ENCODE results near the gene GABRP. TPM values are rescaled to one million over a fixed set of nuclear protein-coding genes. Genes with fewer than 3 reads are reported as not detected.

GABRP gene, protein sequence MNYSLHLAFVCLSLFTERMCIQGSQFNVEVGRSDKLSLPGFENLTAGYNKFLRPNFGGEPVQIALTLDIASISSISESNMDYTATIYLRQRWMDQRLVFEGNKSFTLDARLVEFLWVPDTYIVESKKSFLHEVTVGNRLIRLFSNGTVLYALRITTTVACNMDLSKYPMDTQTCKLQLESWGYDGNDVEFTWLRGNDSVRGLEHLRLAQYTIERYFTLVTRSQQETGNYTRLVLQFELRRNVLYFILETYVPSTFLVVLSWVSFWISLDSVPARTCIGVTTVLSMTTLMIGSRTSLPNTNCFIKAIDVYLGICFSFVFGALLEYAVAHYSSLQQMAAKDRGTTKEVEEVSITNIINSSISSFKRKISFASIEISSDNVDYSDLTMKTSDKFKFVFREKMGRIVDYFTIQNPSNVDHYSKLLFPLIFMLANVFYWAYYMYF
- under 1 TPM in 1 of 2 donors, not detected in 1; 0.27 TPM for total RNA-seq
- long read RNA-seq, partial matches to known transcripts: 0 of 1 reads
- long read RNA-seq, other reads (novel, unspliced or antisense): 1 of 1 reads

DNA sequence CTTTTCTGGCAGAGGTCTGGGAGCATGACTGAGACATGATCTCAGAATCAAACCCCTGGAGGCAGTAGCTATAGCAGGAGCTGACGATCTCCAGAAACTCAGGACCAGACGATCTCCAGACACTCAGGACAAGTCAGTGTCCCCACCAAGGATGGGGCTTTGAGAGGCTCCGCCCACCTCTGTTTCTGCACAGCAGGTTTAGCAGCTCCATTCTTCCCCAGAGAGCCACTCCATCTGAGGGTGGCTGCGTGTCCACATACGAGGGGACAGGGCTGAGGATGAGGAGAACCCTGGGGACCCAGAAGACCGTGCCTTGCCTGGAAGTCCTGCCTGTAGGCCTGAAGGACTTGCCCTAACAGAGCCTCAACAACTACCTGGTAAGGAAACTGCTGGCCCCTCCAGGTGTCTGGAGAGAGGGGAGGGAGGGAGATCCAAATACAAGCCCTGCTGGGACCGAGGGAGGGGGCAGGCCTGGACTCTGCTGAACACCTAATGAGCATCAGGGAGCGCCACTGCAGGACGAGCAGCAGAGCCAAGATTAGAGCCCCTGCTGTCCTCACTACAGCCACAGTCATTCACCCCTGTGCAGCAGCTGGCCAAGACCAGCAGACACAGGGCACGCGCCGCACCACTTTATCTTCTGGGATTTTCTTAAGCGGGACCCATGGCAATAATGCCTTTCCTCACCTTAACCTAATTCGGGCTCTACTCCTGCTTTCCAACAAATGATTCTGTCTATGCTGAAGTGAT is at the start of gene GABRP:
Gene GABRP (plus strand): TSS at position 228 of the 750 bp plus-strand sequence. CDS start 4,891 bp downstream, outside the sequence.
- no peak for ATAC-seq
- no peak for DNase-seq
- intact Hi-C loops (cut with DNase I, micrococcal nuclease): no loop called here

DNA sequence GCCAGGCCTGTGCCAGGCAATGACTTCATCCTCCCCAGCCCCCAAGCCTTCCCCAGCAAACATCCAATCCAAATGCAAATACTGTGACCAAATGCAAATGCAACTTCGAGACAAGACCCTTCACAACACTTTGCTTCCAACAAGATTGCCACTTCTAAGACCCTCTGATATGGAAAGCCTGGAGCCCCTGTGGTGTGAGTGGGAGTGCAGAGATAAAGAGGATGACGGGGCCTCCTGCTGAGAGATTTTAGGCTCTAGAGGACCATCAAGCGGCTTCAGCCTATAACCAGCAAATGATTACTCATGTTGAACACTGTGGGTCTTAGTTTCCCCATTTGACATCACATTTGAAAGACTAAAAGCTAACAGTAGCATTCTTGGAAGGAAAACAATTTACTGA is 46.6 kb upstream of the GABRP start:
- ATAC-seq (no peak), DNase-seq (no peak)
- intact Hi-C loops (cut with DNase I, micrococcal nuclease): no loop called here

DNA sequence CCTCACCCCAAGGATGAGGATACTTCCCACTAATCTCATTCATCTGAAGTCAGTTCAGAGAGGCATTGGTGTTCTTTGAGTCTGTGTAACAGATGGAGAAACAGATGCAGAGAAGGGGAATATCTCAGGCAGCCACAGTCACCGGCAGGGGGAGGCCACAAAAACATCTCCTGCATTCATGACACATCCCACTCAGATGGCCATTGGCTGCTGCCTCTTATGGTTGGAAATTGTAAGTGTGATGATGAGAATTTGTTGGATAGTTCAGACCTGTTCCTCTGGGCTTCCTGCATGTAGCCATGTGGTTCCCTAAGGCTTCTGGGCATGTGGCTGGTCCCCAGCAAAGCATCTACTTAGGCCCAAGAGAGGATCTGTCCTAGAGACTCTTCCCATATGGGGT is 45.9 kb upstream of the GABRP start:
- ATAC-seq (no peak), DNase-seq (no peak)
- intact Hi-C loops (cut with DNase I, micrococcal nuclease): no loop called here

DNA sequence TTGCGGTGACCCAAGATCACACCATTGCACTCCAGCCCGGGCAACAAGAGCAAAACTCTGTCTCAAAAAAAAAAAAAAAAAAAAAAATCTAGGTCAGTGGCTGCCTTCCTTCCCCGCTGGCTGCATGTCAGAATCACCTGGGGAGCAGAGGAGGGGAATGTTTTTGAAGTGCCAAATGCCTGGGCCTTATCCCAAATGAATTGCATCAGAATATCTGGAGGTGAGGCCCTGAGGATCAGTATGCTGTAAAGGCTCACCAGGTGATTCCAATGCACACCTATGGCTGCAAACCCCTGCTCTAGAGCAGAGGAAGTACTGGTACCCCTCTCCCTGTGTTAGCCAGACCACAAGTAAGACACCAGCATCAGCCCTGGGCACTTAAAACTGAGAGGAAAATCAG is 44.7 kb upstream of the GABRP start:
- ATAC-seq (no peak), DNase-seq (no peak)
- intact Hi-C loops (cut with DNase I, micrococcal nuclease): no loop called here

DNA sequence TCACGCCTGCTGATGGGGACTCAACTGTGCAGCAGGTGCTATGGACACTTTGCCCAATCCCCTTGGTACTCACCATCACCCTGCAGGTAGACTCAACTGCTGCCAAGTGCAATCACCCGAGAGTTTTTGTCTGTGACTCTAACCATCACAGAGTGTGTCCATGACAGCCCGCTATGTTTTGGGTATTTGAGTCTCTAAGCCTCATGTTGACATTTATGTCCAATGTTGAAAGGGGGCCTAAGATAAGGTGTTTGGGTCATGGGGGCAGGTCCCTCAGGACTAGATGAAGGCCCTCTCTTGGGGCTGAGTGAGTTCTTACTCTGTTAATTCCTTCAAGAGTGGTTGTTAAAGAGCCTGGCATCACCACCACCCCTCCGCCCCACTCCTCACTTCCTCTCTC is 44.1 kb upstream of the GABRP start:
- intact Hi-C loops (cut with DNase I, micrococcal nuclease): no loop called here
- DNase-seq: no peak

DNA sequence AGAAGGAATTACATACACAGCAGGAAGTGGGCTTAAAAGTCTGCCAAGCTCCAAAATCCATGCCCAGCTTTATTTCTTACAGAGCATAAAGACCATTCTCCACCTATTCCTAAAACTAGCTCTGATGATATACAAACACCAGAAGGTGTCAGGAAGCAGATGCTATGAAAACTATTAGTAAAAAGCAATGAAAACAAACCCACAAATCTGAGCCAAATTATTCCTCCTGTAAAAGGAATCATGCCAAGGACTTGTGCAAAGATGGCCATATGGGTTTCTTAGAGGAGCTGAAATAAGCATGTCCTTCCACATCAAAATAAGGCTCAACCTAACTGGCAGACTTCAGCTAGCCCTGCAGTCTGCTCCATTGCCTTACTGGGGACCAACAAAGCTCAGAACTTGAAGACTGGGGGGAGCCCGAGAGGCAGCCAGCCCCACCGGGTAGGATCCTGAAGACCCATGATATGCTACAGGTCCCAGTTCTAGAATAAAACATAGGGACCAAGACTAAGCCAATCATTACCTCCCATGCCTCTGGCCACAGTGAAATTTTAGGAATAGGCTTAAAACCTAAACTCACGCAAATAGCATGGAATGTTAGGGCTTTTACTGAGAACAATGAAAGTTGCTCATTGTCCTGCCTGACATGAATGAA is 42.8 kb upstream of the GABRP start:
- intact Hi-C loops (cut with DNase I, micrococcal nuclease): loop anchor here in 1 of 2 donors (5.0 kb wide), 2 partner anchors 52 to 597 kb away; no protein-coding TSS in a partner anchor
- DNase-seq (no peak), ATAC-seq (no peak)

More for the DNA sequence above, 44.1 kb upstream of the GABRP start:
- ATAC-seq: no peak

DNA sequence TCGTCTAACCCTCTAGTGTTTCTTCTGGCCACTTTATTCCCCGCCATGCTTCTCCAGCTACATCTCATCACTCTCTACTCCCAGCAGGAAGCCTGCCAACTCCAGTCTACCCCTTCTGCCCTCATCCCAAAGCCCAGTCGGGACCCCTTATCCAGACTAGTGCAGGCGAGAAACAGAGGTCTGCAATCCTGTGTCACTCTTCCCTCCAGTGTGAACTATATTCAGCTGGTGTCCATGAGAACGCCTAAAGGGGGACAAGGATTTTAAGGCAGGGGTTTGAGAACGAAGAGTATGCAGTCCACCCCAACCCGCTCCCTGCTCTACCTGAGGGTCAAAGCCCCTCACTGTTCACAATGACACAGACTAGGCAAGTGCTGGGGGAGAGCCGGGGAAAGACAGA is 41.7 kb upstream of the GABRP start:
- ATAC-seq: no peak
- intact Hi-C loops (cut with DNase I, micrococcal nuclease): loop anchor here in 1 of 2 donors (5.0 kb wide), 2 partner anchors 50 to 596 kb away; no protein-coding TSS in a partner anchor
- no peak for DNase-seq

DNA sequence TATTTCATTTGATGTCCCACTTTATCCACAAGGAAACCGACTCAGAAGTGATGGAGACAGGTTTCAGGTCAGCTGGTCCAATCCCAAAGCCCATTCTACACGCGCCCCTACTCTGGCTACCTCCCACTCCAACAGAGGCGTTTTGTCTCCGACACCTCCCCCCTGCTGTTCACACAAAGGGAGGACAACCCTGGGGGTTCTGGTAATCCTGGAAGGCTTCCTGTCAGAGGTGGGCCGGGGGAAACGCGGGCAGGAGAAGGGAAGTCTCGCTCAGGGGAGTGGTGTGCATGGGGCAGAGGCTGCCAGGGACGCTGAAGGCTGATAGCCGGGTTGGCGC is 39.7 kb upstream of the GABRP start:
- ATAC-seq: no peak
- intact Hi-C loops (cut with DNase I, micrococcal nuclease): loop anchor here in 1 of 2 donors (5.0 kb wide), 2 partner anchors 48 to 593 kb away; no protein-coding TSS in a partner anchor
- no peak for DNase-seq

DNA sequence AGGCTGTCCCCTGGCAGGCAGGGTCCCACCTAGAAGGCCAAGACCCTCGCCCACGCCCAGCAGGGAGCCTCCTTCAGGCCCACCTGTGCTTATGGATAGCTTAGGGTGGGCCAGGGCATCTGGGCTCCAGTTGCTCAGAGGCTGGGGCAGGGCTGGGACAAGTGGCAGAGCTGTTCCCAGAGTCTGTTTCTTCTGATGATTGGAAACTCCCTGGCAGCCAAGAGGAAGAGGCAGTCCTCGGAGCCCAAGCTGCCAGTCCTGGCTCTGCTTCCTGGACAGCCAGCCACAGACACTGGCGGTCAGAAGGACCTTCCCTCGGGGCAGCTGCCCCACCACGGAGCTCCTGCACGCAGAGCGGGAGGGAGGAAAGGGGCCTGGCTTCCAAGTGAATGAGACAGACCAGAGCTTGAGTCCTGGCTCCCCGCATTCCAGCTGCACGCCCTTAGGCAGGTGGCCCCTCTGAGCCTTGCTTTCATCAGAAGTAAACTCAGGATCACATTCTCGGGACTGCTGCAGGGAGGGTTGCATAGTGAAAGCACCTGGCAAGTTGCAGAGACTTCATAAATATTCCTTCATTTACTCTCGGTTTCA is 37.9 kb upstream of the GABRP start:
- DNase-seq: no peak
- peak; percentile 50 for ATAC-seq

DNA sequence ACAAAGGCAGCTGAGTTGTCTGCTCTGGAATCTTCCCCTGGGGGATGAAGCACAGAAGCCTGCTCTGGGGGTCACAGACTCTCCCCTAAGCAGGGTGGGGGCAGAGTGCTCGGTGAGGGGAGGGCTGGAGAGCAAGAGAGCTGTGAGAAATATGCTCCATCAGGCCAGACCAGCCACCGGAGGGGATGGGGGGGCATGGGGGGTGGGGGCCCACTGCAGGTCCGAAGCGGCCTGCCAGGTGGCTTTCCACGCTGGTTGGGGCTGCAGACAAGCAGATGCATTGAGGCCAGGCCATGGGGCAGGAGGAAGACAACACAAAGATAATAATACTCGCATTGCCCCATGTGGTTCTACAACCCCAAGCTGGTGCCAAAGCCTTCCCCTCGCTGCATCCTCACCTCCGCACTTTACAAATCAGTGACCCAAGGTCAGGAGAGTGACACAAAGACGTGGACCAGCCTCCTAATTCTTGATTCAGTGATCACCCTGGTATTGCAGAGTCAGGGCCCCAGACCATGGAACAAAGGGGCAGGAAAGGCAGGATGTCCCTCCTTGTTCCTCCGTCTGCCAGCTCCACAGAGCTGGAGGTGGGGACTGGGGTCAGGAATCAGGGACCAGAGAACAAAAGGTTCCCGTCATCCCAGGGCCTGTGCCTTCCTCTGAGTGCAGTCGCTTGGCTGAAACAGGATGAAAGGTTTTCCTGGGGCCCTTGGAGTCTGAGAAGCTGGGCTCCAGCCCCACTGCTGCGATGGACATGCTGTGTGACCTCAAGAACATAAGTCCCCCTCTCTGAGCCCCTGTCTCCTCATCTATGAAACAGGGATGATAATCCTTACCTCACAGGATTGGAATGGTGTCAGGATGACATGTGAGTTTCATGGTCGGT is 37.2 kb upstream of the GABRP start:
- DNase-seq: no peak
- ATAC-seq: no peak
- intact Hi-C loops (cut with DNase I, micrococcal nuclease): no loop called here

More for the DNA sequence above, 37.9 kb upstream of the GABRP start:
- intact Hi-C loops (cut with DNase I, micrococcal nuclease): no loop called here

DNA sequence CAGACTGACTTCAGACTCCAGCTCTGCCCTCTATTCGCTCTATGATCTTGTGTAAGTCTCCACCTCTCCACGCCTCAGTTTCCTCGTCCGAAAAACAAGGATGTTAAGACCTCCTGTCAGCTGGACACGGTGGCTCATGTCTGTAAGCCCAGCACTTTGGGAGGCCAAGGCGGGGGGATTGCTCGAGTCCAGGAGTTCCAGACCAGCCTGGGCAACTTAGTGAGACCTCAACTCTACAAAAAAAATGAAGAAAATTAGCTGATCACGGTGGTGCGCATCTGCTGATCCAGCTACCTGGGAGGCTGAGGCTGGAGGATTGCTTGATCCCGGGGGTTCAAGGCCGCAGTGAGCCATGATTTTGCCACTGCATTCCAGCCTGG is 36.6 kb upstream of the GABRP start:
- intact Hi-C loops (cut with DNase I, micrococcal nuclease): no loop called here
- ATAC-seq (no peak), DNase-seq (no peak)

DNA sequence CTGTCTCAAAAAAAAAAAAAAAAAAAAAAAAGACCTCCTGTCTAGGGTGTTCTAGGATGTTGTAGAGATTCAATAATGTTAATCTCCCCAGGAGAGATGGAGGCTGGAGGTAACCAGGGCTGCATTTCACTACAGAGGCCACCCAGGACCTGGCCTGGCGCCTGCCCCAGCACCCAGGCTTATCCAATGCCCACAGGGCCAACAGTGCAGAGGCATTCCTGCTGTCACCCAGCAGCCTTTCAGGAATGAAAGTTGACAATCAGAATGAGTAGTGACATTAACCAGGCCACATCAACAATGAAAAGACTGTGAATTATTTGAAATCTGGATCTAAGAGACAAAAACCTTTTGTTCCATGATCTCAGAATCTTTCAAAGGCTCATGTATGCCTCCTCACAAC is 36.2 kb upstream of the GABRP start:
- DNase-seq (no peak), ATAC-seq (no peak)
- intact Hi-C loops (cut with DNase I, micrococcal nuclease): no loop called here

DNA sequence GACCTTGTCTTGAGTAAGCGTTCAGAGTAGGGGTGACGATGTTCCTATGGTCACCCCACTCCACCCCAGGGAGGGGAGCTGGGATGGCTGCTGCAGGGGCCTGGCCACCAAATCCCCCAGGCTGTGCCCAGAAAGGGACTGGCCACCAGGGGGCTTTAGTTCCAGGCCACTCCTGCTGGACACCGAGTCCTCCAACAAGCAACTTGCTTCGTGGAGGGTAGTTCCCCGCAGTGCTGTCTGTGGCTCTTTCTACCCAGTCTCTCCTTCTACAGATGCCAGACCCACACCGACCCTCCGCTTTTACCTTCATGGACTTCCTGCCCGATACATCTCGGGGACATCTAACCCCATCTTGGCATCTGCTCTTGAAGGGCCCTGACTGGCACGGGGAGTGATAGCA is 35.7 kb upstream of the GABRP start:
- ATAC-seq (no peak), DNase-seq (no peak)
- intact Hi-C loops (cut with DNase I, micrococcal nuclease): no loop called here

DNA sequence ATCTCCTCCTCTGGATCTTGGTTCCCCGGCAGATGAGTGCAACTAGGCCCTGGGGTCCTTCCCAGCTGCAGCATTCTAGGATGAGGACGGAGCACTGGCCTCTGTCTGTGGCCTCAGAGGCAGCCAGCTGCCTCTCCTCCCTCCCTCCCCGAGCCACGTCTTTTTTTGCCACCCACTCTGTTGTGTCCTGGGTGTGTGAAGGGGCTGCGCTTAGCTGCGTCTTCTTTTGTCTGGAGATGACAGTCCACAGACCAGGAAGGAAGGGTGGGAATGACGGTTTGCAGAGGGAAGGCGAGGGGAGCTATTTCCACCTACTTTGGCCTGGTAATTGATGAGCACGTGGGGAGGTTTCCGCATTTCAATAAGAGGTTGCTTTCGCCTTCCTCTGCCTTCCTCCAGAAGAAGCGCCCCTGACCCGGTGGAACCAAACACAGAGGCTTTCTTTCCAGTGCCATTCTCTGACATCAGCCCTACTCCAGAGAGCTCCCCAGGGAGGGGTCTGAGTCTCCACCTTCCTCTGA is 34.5 kb upstream of the GABRP start:
- DNase-seq (no peak), ATAC-seq (no peak)
- intact Hi-C loops (cut with DNase I, micrococcal nuclease): no loop called here

DNA sequence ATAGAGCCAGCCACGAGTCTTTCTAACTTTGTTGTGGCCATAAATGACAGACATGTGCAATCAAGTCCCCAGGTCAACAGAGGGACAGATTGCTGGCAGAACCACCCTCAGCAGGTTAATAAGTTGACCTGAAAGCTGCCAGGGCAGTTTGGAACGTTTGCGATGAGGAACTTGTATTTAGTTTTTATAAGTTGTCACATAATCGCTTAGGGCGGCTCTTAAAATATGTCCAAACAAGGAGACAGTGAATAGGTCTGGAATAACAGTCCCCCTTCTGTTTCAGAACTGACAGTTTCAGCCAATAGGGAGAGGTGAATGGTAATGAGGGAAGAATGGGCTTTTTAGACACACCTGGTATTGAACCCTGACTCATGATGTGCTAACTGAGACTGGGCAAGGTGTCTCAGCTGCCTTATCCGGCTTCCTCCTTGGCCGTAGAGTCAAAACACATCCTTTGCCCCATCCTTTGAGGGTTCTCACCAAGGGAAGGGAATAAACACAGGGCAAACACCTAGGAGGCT is 33.6 kb upstream of the GABRP start:
- intact Hi-C loops (cut with DNase I, micrococcal nuclease): no loop called here
- DNase-seq (peak in 1 of 2 donors; percentile 72), ATAC-seq (peak; percentile 79)

DNA sequence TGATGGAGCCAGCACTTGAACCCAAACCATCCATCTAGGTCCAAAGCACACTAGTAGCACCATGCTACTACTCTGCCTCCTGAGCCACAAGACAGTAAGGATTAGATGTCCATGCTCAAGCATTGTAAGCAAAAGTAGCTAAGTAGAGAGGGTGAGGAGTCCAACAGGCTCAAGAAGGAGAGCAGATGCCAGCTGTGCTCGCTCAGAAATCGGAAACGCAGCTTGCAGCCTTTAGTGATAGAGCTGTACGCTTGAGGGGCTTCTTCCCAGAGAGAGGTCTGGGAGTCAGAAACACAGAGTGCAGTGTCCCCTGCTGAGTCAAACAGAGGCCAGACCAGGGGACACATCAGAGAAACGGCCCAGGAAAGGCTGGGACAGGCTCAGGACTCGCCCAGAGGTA is 32.7 kb upstream of the GABRP start:
- intact Hi-C loops (cut with DNase I, micrococcal nuclease): no loop called here
- ATAC-seq (no peak), DNase-seq (no peak)

DNA sequence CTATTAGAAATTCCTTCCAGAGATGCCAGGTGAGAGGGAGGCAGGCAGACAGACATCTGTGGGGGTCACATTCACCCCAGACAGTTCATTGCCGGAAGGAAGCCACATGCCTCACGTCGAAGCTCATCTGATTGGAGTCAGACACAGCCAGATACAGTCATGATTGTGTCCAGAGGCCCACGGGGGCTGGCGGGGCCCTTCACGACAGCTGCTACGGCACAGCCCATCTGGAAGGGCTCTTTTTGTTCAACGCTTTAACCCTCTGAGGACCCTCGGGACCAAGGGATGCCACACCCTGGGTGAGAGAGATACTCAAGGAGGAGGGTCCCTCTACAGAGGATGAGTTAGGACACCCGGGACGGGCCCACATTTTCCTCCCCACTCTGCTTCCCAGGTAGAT is 31.9 kb upstream of the GABRP start:
- DNase-seq (no peak), ATAC-seq (no peak)
- intact Hi-C loops (cut with DNase I, micrococcal nuclease): no loop called here
